Measurements from ENCODE around the gene MAGI2.

Gene MAGI2

DNA sequence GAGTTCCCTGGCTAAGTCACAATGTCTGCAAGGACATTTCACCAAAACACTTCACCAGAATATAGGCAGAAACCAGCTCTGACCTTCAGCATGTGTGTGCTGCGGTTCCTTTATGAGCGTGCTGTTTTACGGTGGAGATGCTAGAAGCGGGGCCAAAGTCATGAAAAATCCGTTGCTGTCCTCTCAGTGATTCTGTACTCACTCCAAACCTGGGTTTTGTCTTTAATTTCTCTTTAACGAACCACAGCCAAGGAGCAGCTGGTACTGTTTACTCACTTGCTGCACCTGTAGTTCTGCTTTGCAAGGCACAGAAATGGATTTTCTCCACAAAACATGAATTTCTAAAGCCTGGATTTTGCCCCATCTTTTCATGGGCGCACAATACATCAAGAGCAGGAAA is 1015.0 kb downstream of the MAGI2 start:
- Histone ChIP-seq H3K27ac (ENCODE audit: poor library complexity, severe bottlenecking) (no peak overlapping the region), H3K4me3 (ENCODE audit: severe bottlenecking) (no peak overlapping the region), H3K9me3 (ENCODE audit: severe bottlenecking) (no peaks in the 10 kb centered on the region), H3K4me1 (ENCODE audit: insufficient read depth, poor library complexity, severe bottlenecking) (no peaks in the 10 kb centered on the region), H3K36me3 (ENCODE audit: low read depth) (no peaks in the 10 kb centered on the region), H3K27me3 (ENCODE audit: insufficient read depth, poor library complexity, severe bottlenecking) (peaks cover 15% of the 10 kb centered on the region)
- TF ChIP-seq, protein P1, sequence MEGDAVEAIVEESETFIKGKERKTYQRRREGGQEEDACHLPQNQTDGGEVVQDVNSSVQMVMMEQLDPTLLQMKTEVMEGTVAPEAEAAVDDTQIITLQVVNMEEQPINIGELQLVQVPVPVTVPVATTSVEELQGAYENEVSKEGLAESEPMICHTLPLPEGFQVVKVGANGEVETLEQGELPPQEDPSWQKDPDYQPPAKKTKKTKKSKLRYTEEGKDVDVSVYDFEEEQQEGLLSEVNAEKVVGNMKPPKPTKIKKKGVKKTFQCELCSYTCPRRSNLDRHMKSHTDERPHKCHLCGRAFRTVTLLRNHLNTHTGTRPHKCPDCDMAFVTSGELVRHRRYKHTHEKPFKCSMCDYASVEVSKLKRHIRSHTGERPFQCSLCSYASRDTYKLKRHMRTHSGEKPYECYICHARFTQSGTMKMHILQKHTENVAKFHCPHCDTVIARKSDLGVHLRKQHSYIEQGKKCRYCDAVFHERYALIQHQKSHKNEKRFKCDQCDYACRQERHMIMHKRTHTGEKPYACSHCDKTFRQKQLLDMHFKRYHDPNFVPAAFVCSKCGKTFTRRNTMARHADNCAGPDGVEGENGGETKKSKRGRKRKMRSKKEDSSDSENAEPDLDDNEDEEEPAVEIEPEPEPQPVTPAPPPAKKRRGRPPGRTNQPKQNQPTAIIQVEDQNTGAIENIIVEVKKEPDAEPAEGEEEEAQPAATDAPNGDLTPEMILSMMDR (IDR thresholded peaks at IDR 0.05; ENCODE audit: poor library complexity, severe bottlenecking): no peak
- ATAC-seq (ENCODE audit: low read depth): no peak
- no peak for DNase-seq (ENCODE audit: low spot score)

DNA sequence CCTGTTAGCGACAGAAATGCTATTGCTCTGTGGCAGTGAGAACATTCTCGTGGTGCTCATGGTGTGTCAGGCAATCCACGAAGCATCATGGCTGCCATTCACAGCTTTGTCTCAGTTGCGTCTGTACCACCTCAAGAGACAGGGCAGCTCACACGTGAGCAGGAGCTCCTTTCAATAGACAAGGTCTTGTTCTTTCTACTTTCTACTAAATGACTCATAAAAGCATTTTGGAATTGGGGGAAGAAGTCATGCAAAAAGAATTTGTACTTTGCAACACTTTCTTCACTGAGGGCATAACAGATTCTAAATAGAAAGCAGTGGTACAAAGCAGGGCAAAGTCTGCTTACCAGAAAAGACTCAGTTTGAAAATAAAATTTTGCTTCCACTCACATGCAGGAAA is 1016.3 kb downstream of the MAGI2 start:
- Histone ChIP-seq H3K9me3 (ENCODE audit: severe bottlenecking) (no peaks in the 10 kb centered on the region), H3K4me3 (ENCODE audit: severe bottlenecking) (no peak overlapping the region), H3K36me3 (ENCODE audit: low read depth) (no peaks in the 10 kb centered on the region), H3K27ac (ENCODE audit: poor library complexity, severe bottlenecking) (no peak overlapping the region), H3K27me3 (ENCODE audit: insufficient read depth, poor library complexity, severe bottlenecking) (peaks cover 15% of the 10 kb centered on the region), H3K4me1 (ENCODE audit: insufficient read depth, poor library complexity, severe bottlenecking) (no peaks in the 10 kb centered on the region)
- DNase-seq (ENCODE audit: low spot score) (no peak), ATAC-seq (ENCODE audit: low read depth) (no peak; the same call in 2 of the 3 replicates)
- TF ChIP-seq, protein P1 (IDR thresholded peaks at IDR 0.05; ENCODE audit: poor library complexity, severe bottlenecking): no peak

DNA sequence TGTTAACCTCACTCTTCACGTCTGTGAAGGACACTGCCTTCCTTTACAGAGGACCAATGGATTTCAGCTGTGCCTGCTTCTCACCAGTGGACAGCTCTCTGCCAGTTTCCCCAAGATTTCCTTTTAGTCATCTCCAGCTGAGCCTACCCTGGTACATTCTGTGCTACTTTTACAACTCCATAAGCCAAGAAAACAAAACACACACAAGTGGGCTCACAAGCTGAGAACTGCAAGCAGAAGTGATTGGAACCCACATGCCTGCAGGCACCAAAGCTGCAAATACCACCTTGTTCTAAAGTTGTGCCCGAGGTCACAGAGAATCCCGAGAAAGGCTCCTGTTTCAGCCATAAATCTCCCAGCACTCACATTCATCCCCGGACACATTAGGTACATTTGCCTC is 1018.1 kb downstream of the MAGI2 start:
- Histone ChIP-seq H3K27me3 (ENCODE audit: insufficient read depth, poor library complexity, severe bottlenecking) (peaks cover 15% of the 10 kb centered on the region), H3K36me3 (ENCODE audit: low read depth) (no peaks in the 10 kb centered on the region), H3K4me3 (ENCODE audit: severe bottlenecking) (no peak overlapping the region), H3K27ac (ENCODE audit: poor library complexity, severe bottlenecking) (no peak overlapping the region), H3K9me3 (ENCODE audit: severe bottlenecking) (no peaks in the 10 kb centered on the region), H3K4me1 (ENCODE audit: insufficient read depth, poor library complexity, severe bottlenecking) (no peaks in the 10 kb centered on the region)
- DNase-seq (ENCODE audit: low spot score) (no peak), ATAC-seq (ENCODE audit: low read depth) (no peak)
- TF ChIP-seq, protein P1 (IDR thresholded peaks at IDR 0.05; ENCODE audit: poor library complexity, severe bottlenecking): no peak

DNA sequence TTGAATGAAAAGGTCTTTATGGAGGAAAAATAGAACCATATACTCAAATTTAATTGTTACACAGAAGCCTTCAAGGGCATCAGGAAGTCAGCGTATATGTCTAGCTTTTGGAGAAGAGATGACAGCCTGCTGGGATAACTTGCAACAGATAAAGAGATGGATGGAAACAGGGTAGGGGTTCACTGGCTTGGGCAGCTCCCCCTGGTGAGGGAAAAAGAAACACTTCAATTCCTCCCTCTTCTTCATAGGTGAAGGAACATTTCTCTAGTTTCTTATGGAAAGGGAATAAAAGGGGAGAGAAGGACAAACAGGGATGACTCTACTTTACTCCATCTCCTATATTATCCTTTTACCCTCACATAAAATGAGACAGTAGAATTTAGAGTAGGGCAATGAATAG is 1019.2 kb downstream of the MAGI2 start:
- TF ChIP-seq, protein P1 (IDR thresholded peaks at IDR 0.05; ENCODE audit: poor library complexity, severe bottlenecking): no peak
- DNase-seq (ENCODE audit: low spot score): no peak
- Histone ChIP-seq H3K4me1 (ENCODE audit: insufficient read depth, poor library complexity, severe bottlenecking) (no peaks in the 10 kb centered on the region), H3K27me3 (ENCODE audit: insufficient read depth, poor library complexity, severe bottlenecking) (peaks cover 14% of the 10 kb centered on the region), H3K9me3 (ENCODE audit: severe bottlenecking) (no peaks in the 10 kb centered on the region), H3K36me3 (ENCODE audit: low read depth) (no peaks in the 10 kb centered on the region), H3K27ac (ENCODE audit: poor library complexity, severe bottlenecking) (no peak overlapping the region), H3K4me3 (ENCODE audit: severe bottlenecking) (no peak overlapping the region)
- no peak for ATAC-seq (ENCODE audit: low read depth)

DNA sequence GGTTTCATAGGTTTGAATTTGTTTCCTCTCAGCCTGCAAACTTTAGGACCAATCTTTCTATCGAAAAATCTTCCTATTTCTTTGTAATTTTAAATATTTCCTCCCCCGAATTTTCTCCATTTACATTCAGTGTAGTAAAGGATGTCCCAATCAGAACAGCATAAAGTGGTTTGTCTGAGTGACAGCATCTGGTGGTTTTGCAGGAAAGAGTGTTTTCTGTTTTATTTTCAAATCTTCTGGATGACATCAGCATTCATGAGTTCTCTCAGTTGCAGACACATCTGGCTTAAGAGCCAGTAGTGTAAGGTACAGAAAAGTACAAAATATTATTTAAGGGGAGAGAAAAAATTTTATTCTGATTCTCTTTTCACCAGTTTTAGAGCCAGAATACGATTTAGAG is 1020.0 kb downstream of the MAGI2 start:
- no peak overlapping the region for H3K27ac ChIP-seq (ENCODE audit: poor library complexity, severe bottlenecking)
- no peaks in the 10 kb centered on the region for H3K4me1 ChIP-seq (ENCODE audit: insufficient read depth, poor library complexity, severe bottlenecking)
- H3K4me3 ChIP-seq (ENCODE audit: severe bottlenecking): no peak overlapping the region
- TF ChIP-seq, protein P1 (IDR thresholded peaks at IDR 0.05; ENCODE audit: poor library complexity, severe bottlenecking): no peak
- no peaks in the 10 kb centered on the region for H3K36me3 ChIP-seq (ENCODE audit: low read depth)
- H3K9me3 ChIP-seq (ENCODE audit: severe bottlenecking): no peaks in the 10 kb centered on the region
- peaks cover 5% of the 10 kb centered on the region for H3K27me3 ChIP-seq (ENCODE audit: insufficient read depth, poor library complexity, severe bottlenecking)
- no peak for ATAC-seq (ENCODE audit: low read depth)
- no peak for DNase-seq (ENCODE audit: low spot score)
